GM19468 (cell line): Measurements from ENCODE around the gene CBFA2T2.

Experiments
- ATAC-seq: cut with Tn5 transposase; IDR thresholded peaks from one replicate; pipeline ENCODE4 v1.9.1; 2021; ENCODE audit warnings: mild to moderate bottlenecking, moderate library complexity, moderate number of reproducible peaks; ENCODE audit not compliant: unreplicated experiment; ENCODE audit errors: extremely low read depth

CBFA2T2 gene

DNA sequence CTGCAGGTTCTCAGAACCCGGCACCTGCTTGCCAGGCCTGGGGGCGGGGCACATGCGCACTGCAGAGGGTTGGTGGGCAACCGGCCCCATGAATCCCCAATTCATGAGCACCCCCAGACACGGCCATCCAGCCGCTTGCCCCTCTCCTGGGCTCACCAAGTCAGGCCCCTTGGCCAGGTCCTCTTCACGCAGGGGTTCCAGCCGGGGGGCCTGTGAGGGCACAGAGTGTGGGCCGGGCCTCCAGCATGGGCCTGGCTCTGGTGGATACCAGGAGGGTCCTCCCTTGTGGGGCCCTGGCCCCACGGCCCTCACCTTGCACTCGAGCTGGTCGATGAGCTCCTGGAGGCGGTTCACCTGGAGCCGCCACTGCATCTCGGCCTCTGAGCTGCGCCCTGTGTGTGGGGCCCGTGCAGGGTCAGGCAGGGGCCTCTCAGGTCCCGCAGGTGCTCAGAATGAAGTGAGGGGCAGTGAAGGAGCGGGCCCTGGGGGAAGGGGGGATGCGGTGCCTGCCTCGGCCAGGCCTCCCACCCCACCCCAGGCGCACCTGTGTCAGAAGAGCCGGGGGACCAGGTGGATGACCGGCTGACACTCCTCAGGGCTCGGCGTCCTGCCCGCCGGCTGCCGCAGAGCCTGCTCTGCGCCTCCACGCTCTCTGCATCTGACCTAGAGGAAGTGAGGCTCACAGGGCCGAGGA, 169.6 kb downstream of the CBFA2T2 start:
- ATAC-seq = no peak

DNA sequence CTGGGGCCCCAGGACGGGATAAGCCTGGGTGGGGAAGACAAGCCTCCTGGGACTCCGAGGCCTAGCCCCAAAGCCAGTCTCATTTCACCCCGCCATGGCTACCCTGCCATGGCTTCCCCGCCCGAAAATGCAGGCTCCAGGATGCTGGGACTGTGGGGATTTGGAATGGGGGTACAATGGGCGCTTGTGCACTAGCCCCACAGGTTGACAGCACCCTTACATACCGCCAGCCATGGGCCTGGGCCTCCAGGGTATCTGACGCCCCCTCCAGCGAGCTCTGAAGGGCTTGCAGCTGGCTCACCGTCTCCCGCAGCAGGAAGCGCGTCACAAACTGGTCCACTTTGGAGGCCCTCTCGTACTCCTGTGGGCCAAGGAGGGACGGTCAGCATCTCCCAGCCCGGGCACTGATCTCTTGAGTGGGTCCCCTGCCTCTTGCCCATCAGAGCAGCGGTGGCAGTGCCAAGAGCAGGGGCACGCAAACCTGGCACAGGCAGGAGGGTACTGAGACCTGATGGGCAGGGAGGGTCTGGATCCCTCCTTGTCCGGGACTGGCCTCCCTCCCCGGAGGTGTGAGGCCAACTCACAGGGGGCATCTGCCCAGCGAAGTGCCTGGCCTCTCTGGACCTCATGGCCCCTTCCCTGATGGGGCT, 170.3 kb downstream of the CBFA2T2 start:
- ATAC-seq = no peak

DNA sequence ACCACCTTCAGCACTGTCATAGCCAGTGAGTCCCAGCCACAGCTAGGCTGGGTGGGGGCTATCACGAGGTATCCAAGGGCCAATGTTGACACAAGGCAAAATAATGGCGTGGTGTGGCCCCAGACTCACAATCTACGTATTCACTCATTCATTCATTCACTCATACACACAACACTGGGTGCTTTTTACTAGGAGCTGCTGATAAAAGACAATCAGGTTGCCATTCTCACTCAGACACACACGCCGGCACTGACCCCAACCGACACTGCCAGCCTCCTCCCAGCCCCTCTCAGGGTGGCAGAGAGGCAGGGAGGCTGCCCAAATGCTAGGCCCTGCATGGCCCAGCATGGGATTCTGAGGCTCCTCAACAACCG, 170.8 kb downstream of the CBFA2T2 start:
- no peak for ATAC-seq

DNA sequence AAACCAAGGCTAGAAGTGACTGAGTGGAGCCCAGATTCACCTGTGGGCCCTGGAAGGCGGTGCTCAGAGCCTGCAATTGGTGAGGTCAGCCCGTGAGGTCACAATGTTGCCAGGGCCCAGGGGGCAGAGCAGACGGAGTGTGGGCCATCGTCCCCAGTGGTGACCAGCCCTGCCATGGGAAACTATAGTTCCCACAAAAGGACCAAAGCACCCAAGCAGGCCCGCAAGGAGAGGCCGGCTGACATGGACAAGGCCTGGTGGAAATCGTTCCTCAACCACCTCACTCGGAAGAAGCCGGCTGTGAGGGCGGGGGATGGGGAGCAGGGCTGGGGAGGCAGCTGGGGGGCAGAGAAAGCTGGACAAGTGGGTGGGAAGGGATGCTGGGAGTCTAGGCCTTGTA, 172.3 kb downstream of the CBFA2T2 start, which contains the start of gene C20orf144:
TSS of gene C20orf144 (plus strand) at position 156 of the 400 bp plus-strand sequence. CDS start at position 175, 19 bp downstream.
- no peak for ATAC-seq

DNA sequence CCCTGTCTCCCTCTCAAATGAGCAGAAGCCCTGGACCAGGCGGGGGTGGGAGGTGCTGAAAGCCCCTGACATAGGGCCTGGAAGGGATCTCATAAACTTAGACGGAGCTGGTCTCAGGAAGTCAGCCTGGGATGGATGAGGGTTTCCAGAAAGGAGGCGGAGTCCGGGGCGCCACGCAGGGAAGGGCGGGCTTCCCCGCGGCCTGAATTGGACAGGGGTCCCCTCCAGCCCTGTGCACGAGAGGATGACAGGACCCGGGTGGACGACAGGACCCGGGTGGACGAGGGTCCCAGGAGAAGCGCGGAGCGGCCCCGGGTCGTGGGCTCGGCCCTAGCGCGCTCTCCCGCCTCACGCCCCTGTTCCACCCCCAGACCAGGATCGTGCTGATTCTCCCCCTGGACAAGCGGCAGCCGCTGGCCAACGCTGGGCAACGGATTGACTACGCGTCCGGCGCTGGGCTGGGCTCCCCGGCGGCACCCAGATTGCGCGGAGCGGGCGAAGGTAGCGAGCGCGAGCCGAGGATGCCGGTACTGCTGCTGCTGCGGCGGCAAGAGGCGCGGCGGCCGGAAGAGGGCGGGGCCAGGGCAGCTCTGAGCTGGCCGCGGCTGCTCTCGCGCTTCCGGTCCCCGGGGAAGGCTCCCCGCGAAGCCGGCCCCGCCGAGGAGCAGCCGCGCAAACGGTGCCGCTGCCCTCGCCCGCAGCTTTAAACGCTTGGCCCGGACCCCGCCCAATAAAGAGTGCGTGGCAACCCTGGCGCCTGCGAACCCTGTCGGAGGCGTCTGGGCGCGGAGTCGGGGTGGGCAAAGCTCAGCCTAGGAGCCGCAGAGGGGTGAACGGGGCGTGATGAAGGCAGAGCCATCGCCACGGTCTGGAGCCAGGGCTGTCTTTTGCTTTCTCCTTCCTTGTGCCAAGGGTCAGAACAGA, 173.5 kb downstream of the CBFA2T2 start:
- ATAC-seq = no peak

DNA sequence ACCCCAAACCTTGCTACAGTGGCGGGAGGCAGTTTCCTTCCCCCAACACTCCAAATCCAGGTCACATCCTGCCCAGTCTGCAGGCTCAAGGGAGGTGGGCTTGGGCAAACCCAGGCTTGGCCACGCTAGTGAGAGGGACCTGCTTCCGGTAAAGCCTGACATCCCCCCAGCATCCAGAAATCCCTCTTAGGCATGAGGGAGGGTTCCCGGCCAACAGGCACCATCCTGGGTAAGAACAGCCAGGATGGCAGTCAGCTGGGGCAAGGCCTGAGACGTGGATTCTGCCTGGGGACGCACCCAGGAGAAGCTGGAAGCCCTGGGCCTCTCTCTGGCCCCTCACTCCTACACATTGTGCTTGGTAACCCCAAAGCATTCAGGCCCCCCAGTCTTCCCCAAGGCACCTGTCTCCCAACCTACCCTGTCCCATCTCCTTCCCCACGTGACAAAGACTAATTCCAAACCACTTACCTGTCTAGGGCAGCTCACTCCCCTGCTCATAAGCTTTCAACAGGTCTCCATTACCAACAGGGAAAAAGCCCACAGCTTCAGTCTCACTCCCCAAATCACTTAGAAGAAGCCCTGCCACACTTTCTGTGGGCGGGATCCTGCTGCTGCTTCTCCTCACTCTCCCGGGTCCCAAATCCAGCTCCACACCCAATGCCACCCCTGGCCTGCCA, 174.3 kb downstream of the CBFA2T2 start:
- no peak for ATAC-seq

DNA sequence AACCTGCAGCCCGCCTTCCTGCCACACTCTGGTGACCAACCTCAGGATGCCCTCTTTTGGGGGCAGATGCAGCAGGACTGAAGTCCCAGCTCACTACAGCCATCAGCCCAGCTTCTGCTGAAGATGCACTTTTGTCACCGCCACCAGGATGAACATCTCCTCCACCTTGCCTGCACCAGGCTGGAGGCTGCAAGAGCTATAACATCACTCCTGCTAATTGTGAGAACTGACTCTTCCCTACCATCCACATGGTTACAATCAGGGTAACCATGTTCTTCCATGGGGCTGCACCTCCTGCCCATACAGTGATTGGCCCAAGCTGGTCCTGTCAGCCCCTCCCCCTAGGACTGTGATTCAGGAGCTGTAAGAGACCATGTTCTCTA, 174.9 kb downstream of the CBFA2T2 start:
- ATAC-seq = no peak

DNA sequence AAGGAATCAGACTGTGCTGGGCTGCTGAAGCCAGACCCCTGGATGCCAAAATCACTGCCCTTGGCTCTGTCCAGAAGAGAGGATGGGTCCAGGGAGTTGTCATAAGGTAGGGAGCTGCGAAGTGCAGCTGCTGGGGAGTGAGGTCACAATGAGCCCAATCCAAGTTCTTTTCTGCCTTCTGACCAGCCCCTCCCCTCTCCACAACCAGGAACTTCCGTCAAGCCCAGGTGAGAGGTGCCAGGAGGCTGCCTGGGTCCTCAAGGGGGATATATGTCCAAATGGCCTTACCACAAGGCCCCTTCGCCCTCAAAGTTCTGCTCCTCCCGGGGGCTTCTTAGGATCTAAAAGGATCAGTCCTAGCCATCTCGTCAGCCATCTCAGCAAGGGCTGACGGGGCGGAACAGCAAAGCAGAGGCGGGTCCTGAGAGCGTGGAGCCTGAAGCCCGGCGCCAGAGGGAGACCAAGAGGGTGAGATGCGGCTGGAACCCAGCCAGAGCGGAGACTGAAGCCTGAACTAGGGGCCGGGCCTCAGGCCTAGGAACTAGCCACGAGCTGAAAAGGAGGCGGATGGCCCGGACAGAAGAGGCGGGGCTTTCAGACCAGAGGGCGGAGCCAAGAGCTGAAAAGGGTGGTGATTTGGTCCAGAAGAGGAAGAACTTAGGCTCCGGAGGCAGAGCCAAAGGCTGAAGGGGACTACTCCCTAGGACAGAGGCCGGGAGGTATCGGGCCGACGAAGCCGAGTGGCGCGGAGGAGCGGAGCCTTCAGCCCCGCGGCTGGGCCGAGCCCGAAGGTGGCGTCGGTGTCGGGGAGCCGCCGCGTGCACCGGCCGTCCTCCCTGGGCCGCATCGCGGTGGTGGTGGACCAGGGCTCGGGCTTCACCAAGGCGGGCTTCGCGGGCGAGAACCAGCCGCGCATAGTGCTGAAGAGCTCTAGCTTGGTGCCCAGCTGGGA, 176.7 kb downstream of the CBFA2T2 start, which contains the start of gene ACTL10:
TSS of gene ACTL10 (plus strand) at position 651 of the 952 bp plus-strand sequence. CDS start 555 bp downstream, outside the sequence.
- peak; percentile 28 for ATAC-seq

DNA sequence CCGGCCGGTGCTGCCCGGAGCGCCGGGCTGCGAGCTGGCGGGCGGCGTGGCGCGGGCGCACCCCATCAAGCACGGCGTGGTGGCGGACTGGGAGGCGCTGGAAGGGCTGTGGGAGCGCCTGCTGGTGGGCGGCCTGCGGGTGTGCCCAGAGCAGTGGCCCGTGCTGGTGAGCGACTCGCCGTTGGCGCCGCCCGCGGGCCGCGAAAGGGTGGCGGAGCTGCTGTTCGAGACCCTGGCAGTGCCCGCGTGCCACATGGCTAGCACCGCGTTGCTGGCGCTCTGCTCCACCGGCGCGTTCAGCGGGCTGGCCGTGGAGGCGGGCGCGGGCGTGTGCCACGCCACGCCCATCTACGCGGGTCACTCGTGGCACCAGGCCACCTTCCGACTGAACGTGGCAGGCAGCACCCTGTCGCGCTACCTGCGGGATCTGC, 177.4 kb downstream of the CBFA2T2 start:
- ATAC-seq = no peak

DNA sequence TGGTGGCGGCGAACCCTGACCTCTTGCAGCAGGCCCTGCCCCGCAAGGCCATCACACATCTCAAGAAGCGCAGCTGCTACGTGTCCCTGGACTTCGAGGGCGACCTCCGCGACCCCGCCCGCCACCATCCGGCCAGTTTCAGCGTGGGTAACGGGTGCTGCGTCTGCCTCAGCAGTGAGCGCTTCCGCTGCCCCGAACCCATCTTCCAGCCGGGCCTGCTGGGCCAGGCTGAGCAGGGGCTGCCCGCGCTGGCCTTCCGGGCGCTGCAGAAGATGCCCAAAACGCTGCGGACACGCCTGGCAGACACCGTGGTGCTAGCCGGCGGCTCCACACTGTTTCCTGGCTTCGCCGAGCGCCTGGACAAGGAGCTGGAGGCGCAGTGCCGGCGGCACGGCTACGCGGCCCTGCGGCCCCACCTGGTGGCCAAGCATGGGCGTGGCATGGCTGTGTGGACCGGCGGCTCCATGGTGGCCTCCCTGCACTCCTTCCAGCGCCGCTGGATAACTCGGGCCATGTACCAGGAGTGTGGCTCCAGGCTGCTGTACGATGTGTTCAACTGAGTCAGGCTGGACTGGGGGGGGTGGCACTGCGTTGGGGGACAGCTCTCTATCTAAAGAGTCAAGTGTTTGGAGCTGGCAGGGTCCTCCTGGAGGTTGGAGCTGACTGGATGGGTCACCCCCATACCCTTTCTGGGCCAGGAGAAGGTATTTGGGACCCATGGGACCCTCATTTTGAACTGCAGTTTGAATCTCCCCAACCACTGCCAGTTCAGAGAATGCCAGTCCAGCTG, 178.0 kb downstream of the CBFA2T2 start:
- no peak for ATAC-seq

DNA sequence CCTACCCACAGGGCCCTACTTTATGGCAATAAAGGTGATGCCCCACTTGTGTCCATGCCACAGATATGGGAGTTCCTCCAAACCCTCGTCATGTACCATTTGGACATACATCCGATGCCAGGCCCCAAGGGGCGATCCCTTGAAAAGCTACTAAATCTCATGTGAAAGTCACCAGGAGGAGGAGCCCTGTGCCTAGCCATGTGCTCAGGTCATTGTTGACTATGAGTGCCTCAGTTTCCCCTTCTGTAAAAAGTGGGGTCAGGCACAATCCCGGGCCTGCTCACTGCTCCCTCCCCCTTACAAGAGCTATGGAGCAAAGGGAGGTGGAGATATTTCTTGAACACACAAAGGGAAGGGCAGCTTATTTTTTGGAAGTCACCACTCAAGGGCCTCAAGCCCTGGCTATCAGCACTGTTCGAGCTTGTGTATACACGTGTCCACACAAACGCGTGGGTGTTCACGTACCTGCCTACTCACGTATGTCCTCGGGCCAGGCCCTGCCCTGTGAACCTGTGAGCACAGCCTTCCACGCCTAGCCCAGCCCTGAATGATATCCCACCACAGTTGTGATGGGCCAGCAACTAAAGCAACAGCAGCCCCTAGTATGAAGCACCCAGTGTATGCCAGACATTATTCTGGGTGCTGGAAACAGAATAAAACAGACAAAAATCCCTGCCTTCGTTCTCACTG, 178.7 kb downstream of the CBFA2T2 start:
- ATAC-seq = no peak

DNA sequence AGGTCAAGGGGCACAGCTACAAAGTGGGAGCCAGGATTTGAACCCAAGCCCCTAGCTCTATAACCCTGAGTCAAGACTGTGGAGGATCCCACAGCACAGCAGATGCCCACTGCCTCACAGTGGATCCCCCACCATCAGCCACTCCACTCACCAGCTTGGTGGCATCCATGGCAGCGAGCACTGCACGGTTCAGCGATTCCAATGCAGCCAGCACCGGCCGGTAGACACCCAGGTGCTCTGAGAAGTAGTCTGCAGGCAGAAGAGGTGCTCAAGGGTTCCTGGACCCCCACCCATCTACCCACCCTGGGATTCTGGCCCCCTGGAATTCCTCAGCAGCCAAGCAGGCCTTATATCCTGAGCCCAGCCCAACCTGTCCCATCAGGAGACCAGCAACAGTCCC, 179.3 kb downstream of the CBFA2T2 start:
- no peak for ATAC-seq

DNA sequence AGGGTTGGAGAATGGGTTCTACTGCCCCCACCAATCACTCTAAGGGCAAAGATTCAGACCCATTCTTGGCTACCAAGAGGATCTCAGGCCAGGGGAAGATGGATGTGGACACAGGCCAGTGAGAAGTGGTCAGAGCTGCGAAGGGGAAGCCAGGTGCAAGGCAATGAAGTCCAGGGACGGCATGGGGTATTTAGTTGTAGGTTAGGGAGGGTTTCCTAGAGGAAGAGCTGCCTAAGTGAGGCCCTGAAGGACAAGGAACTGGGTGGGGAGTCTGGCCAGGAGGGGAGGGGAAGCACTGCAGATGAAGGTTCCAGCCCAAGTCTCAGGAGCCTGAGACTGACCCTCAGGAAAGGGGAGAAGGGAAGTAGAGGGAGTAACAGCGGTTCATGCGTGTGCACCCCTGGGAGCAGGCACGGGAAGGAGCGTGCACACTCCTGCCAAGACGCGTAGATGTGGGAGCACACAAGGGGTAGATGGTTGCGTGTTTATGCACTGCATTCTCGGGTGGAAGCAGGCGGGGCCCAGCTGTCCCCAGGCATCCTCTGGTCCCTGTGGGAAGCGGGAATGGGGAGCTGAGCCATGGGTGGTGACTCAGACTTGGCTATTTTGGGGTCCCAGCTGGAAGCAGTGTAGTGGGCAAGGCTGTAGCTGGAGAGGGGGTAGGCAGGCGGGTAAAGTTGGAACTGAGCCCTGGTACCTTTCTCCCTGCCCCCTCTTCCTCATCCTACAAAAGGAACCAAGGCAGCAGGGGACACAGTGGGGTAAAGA, 180.2 kb downstream of the CBFA2T2 start:
- ATAC-seq = no peak

DNA sequence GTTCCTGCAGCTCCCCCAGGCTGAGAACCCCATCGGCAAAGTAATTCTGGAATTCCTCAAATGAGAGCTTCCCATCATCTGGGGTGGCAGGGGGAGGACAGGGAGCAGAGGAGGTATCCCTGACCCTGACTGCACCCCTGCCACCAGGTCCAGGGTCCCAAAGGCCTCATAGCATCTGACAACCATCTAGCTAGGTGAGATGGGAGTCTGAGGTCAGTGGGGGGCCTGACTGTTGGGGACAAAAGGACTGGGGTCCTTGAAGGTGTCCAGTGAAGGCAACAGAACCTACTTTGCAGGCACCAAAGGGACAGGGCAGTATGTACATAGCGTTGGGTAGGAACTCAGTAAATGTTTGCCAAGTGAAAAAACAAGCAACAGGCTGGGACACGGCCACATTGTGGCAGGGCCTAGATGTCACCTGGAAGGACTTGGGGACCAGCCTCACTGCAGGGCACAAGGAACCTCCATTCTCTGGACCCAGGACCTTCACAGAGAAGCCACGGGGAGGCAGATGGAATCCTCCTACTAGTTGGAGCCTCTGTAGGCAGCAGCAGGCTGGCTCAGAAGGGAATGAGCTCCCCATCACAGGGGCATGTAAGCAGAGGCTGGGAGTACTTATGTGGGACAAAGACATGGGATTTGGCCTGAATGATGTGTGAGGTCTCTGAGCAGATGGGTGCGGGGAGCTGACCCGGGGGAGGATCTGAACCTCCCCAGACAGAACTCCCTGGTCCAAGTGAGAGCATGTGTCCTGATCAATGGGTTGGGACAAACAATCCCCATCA, 181.0 kb downstream of the CBFA2T2 start:
- ATAC-seq = no peak

DNA sequence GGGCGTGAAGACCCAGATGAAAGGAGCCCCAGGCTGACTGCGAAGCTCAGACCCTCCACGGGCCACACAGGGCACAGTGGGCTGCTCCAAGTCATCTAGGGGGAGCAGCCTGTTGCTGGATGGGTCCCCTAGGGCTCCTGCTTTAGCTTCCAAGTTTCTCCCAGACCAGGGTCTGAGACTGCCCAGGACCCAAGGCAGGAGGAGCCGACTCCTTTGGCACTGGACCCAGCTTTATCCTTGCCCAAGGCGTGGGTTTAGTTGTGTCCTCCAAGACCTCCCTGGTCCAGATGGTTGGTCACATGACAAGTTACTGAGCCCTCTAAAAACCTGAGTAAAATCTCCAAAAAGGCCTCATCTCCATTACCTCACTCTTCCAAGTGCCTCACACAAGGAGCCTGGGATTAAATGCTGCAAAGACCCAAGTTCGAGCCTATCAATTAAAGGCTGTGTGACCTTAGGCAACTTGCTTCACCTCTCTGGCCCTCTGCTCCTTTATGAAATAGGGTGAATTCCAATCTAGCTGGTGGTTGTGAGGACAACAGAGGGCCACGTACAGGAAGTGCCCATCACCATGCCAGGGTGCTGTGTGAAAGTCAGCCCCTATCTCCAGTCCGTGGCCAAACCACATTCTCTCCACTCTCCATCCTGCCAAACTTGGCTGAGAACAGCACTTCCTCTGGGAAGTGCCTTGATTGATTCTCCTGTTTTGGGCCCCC, 181.8 kb downstream of the CBFA2T2 start:
- ATAC-seq = no peak
